ENCODE measurements around the gene SLFN12L.

DNA sequence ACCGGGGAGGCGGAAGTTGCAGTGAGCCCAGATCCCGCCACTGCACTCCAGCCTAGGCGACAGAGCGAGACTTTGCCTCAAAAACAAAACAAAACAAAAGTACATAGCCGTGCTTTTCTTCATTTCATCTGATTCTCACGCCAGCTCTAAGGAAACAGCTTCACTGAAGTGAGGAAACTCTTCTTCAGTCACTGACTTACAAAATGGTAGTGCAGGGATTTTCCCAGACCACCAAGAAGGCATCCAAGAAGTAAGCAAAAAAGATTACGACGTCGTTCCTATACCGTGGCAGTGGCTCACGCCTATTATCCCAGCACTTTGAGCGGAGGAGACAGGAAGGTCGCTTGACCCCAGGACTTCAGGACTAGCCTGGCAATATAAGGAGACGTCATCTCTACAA lies 48.5 kb downstream of the SLFN12L start:
- TF ChIP-seq CTCF (IDR thresholded peaks at IDR 0.05 in 4 of 5, conservative IDR thresholded peaks at IDR 0.05 in 1 of 5) (no peak), POLR2A (IDR thresholded peaks at IDR 0.05) (no peak)
